Ramos (cell line): ENCODE data around the gene LIN28B.
"Not testable (repeated sequence)": the region's sequence is repeated elsewhere in the genome, so short reads cannot be mapped to it uniquely, and the experiment has no call there.

Experiments
- in situ Hi-C: fragments of 300-500 bp; cut with MboI; formaldehyde crosslinking; loops from one replicate; pipeline ENCODE4 v1.14.3; 2022; ENCODE audit warnings: low sequenced_read_pairs; ENCODE audit not compliant: unreplicated experiment

Gene LIN28B

GRCh38 chr6:105005451-105005850 lies 48.5 kb downstream of the LIN28B start:
- in situ Hi-C loops = no loop called here

- in situ Hi-C loops = not testable (repeated sequence)
Observed at GRCh38 chr6:105013459-105013858, 56.6 kb downstream of the LIN28B start.

- in situ Hi-C loops = no loop called here
Observed at GRCh38 chr6:105014448-105014847, 57.5 kb downstream of the LIN28B start.

GRCh38 chr6:105014954-105015353 lies 58.0 kb downstream of the LIN28B start:
- in situ Hi-C loops = no loop called here

GRCh38 chr6:105015482-105015881 lies 58.6 kb downstream of the LIN28B start:
- in situ Hi-C loops = no loop called here

- in situ Hi-C loops = no loop called here
Observed at GRCh38 chr6:105019285-105019684, 62.4 kb downstream of the LIN28B start.

GRCh38 chr6:105021399-105021798 lies 64.5 kb downstream of the LIN28B start:
- in situ Hi-C loops = no loop called here

GRCh38 chr6:105022416-105022815 lies 65.5 kb downstream of the LIN28B start:
- in situ Hi-C loops = no loop called here

- in situ Hi-C loops = no loop called here
Observed at GRCh38 chr6:105024803-105025202, 67.9 kb downstream of the LIN28B start.

GRCh38 chr6:105028898-105029297 lies 72.0 kb downstream of the LIN28B start:
- in situ Hi-C loops = no loop called here

GRCh38 chr6:105029581-105029980 lies 72.7 kb downstream of the LIN28B start:
- in situ Hi-C loops = no loop called here

GRCh38 chr6:105034470-105034869 lies 77.6 kb downstream of the LIN28B start:
- in situ Hi-C loops = no loop called here

GRCh38 chr6:105035299-105035698 lies 78.4 kb downstream of the LIN28B start:
- in situ Hi-C loops = no loop called here

GRCh38 chr6:105036351-105036750 lies 79.4 kb downstream of the LIN28B start:
- in situ Hi-C loops = no loop called here

- in situ Hi-C loops = no loop called here
Observed at GRCh38 chr6:105038259-105038658, 81.4 kb downstream of the LIN28B start.

GRCh38 chr6:105041880-105042279 lies 85.0 kb downstream of the LIN28B start:
- in situ Hi-C loops = no loop called here

GRCh38 chr6:105042648-105043047 lies 85.7 kb downstream of the LIN28B start:
- in situ Hi-C loops = no loop called here

GRCh38 chr6:105043979-105044378 lies 87.1 kb downstream of the LIN28B start:
- in situ Hi-C loops = no loop called here

GRCh38 chr6:105045526-105045925 lies 88.6 kb downstream of the LIN28B start:
- in situ Hi-C loops = no loop called here

- in situ Hi-C loops = no loop called here
Observed at GRCh38 chr6:105051941-105052471, 95.1 kb downstream of the LIN28B start.

- in situ Hi-C loops = no loop called here
Observed at GRCh38 chr6:105056646-105057045, 99.7 kb downstream of the LIN28B start.

- in situ Hi-C loops = no loop called here
Observed at GRCh38 chr6:105057160-105057559, 100.3 kb downstream of the LIN28B start.

- in situ Hi-C loops = no loop called here
Observed at GRCh38 chr6:105058316-105058715, 101.4 kb downstream of the LIN28B start.
